GM12801 (cell line): ENCODE data around the gene STARD13.

Experiments used
- TF ChIP-seq, protein P1 (sequence below): IDR thresholded peaks from one replicate; pipeline ENCODE4 v1.5.1; 2011; ENCODE audit warnings: control low read depth; ENCODE audit not compliant: insufficient read length; ENCODE audit errors: extremely low read depth

Gene STARD13

DNA sequence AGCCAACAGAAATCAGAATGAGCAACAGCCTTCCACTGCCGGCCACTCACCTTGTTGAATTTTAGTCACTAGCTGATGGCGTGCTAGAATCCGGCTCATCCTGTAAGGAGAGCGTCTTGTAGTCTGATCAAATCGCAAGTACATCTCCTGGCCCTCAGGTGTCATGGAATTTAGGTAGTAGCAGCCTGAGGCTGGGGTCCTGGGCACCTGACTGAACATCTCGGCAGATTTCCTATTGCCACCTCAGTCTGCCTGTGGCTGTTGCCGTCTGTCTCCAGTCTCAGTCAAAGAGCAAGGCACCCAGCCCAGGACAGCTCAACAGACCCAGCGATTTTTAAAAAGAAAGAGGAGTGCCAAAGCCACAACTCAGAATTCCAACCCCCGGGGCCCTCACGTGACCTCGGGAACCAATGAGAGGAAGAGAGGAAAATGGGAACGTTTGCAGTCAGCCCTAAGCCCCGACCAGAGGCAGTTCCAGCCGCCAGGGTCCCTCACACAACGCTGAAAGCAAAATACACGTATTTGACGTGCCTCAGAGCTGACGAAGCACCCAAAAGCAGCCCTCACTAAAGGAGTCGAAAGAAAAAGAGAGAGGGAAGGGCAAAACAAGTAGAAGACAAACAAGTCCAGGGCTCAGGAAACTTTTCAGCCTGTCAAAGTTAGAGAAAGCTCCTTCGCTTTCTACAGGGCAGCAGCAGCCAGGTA lies at the start of gene STARD13:
Gene STARD13, minus strand, starts transcription at position 336 of the 705 bp plus-strand sequence. Its CDS starts 117 bp downstream, at position 219.
- TF ChIP-seq, protein P1, sequence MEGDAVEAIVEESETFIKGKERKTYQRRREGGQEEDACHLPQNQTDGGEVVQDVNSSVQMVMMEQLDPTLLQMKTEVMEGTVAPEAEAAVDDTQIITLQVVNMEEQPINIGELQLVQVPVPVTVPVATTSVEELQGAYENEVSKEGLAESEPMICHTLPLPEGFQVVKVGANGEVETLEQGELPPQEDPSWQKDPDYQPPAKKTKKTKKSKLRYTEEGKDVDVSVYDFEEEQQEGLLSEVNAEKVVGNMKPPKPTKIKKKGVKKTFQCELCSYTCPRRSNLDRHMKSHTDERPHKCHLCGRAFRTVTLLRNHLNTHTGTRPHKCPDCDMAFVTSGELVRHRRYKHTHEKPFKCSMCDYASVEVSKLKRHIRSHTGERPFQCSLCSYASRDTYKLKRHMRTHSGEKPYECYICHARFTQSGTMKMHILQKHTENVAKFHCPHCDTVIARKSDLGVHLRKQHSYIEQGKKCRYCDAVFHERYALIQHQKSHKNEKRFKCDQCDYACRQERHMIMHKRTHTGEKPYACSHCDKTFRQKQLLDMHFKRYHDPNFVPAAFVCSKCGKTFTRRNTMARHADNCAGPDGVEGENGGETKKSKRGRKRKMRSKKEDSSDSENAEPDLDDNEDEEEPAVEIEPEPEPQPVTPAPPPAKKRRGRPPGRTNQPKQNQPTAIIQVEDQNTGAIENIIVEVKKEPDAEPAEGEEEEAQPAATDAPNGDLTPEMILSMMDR = no peak

GRCh38 chr13:33334831-33335230 lies 49.3 kb upstream of the STARD13 start:
- TF ChIP-seq, protein P1 = no peak

DNA sequence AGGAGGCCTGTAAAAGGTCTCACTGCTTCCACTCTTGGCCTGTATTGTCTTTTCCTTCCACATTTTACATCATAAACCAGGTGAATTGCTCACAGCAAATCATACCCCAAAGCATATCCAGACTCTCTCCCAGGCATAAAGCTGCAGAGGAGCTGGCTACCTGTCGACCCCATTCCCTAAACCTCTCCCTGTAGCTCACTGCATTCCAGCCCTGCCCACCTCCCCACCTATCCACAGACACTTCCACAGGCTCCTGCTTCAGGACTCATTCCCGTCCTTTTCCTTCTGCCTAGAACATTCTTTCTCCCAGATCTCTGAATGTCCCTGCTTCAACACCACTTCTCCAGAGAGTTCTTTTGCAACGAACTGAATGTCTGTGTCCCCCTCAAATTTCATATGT lies 46.4 kb upstream of the STARD13 start:
- TF ChIP-seq, protein P1 = no peak

GRCh38 chr13:33330483-33330882 lies 44.9 kb upstream of the STARD13 start:
- TF ChIP-seq, protein P1 = no peak

DNA sequence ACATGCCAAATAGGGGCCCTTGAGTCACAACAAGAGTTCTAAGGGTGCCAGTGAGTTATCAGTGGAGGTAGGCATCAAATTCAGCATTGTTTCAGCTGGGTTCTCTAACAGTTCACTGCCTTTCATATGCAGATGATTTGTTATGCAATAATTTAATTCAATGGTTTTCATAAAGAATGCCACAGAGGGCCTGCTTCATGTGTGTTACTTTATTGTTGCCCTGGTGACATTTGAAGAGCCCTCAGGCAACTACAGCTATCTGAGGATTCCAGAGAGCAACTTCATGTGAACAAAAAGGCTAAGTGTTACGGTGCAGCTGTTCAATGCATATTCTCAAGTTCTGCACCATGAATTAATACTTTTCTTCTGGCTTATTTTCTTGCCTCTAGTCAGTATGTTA lies 43.1 kb upstream of the STARD13 start:
- TF ChIP-seq, protein P1 = no peak

GRCh38 chr13:33326723-33327122 lies 41.2 kb upstream of the STARD13 start:
- TF ChIP-seq, protein P1 = no peak

- TF ChIP-seq, protein P1 = no peak
These were observed 40.7 kb upstream of the STARD13 start for GRCh38 chr13:33326246-33326645.
